ENCODE results near the gene ACTL6B. TPM values are rescaled to one million over a fixed set of nuclear protein-coding genes. Genes with fewer than 3 reads are reported as not detected.

ACTL6B gene
- total RNA-seq, 8 experiments from 2014 or later = 29.4 to 51.9 (median 38.1) TPM; not detected in 3

- ATAC-seq (replicated peaks in 6 of 8) = peak in 5 of 8 experiments; percentile 5 to 17 (median 16)
- in situ Hi-C loops (cut with MboI; ENCODE audit: low pct_unique_long_range_greater_than_20kb in 2 of 9, low sequenced_read_pairs in 9 of 9, unreplicated experiment in 9 of 9) = no loop called here
- H3K4me1 ChIP-seq (replicated peaks in 1 of 2) = peaks cover 35 to 43% of the 10 kb centered on the region in 2 donors
- WGBS, 10 experiments = 5 to 46% (median 19%) methylated on average over 4 to 18 of the region's 68 CpGs; no CpG with 5 or more reads in 7 of the 10 experiments
- no peak overlapping the region for H3K27ac ChIP-seq
- H3K4me3 ChIP-seq = peak overlapping the region; percentile 26 to 41 (median 37)
Observed at GRCh38 chr7:100604976-100605911, 51.0 kb downstream of the ACTL6B start.

GRCh38 chr7:100604028-100604975 lies 51.9 kb downstream of the ACTL6B start:
- Histone ChIP-seq H3K4me3 (peak overlapping the region; percentile 26 to 41 (median 37)), H3K4me1 (replicated peaks in 1 of 2) (peaks cover 39 to 47% of the 10 kb centered on the region in 2 donors), H3K27ac (peak overlapping the region in 1 of 2 donors; percentile 43)
- WGBS, 10 experiments = 7% methylated on average over 6 of the region's 70 CpGs; no CpG with 5 or more reads in 9 of the 10 experiments
- in situ Hi-C loops (cut with MboI; ENCODE audit: low pct_unique_long_range_greater_than_20kb in 2 of 9, low sequenced_read_pairs in 9 of 9, unreplicated experiment in 9 of 9) = no loop called here
- peak; percentile 38 to 78 (median 71) for ATAC-seq (replicated peaks in 6 of 8)

GRCh38 chr7:100603726-100604027 lies 52.6 kb downstream of the ACTL6B start:
- peaks cover 39 to 47% of the 10 kb centered on the region in 2 donors for H3K4me1 ChIP-seq (replicated peaks in 1 of 2)
- ATAC-seq (replicated peaks in 6 of 8) = peak in 7 of 8 experiments; percentile 4 to 45 (median 34)
- in situ Hi-C loops (cut with MboI; ENCODE audit: low pct_unique_long_range_greater_than_20kb in 2 of 9, low sequenced_read_pairs in 9 of 9, unreplicated experiment in 9 of 9) = no loop called here
- H3K4me3 ChIP-seq = peak overlapping the region; percentile 26 to 41 (median 37)
- peak overlapping the region in 1 of 2 donors; percentile 43 for H3K27ac ChIP-seq
- 11% methylated on average over 4 of the region's 10 CpGs; no CpG with 5 or more reads in 9 of the 10 experiments for WGBS, 10 experiments

GRCh38 chr7:100602889-100603725 lies 53.1 kb downstream of the ACTL6B start:
- peak overlapping the region in 1 of 2 donors; percentile 14 for H3K27ac ChIP-seq

GRCh38 chr7:100600730-100601038 lies 55.6 kb downstream of the ACTL6B start:
- H3K4me3 ChIP-seq = no peak overlapping the region
- peaks cover 39 to 47% of the 10 kb centered on the region in 2 donors for H3K4me1 ChIP-seq (replicated peaks in 1 of 2)
- no peak overlapping the region for H3K27ac ChIP-seq
- in situ Hi-C loops (cut with MboI; ENCODE audit: low pct_unique_long_range_greater_than_20kb in 2 of 9, low sequenced_read_pairs in 9 of 9, unreplicated experiment in 9 of 9) = no loop called here
- WGBS, 10 experiments = no CpG with 5 or more reads among the region's 9 CpGs
- no peak for ATAC-seq (replicated peaks in 6 of 8)

More at GRCh38 chr7:100602889-100603725, 53.1 kb downstream of the ACTL6B start:
- Histone ChIP-seq H3K4me1 (replicated peaks in 1 of 2) (peaks cover 39 to 47% of the 10 kb centered on the region in 2 donors), H3K4me3 (peak overlapping the region in 3 of 5 donors; percentile 26 to 41 (median 37))
- in situ Hi-C loops (cut with MboI; ENCODE audit: low pct_unique_long_range_greater_than_20kb in 2 of 9, low sequenced_read_pairs in 9 of 9, unreplicated experiment in 9 of 9) = no loop called here
- peak in 6 of 8 experiments; percentile 7 to 62 (median 32) for ATAC-seq (replicated peaks in 6 of 8)
- no CpG with 5 or more reads among the region's 21 CpGs for WGBS, 10 experiments

- WGBS, 10 experiments = 80% methylated on average over 1 of the region's 18 CpGs; no CpG with 5 or more reads in 9 of the 10 experiments
- ATAC-seq (replicated peaks in 6 of 8) = no peak
- Histone ChIP-seq H3K27ac (no peak overlapping the region), H3K4me1 (replicated peaks in 1 of 2) (peaks cover 36 to 41% of the 10 kb centered on the region in 2 donors), H3K4me3 (no peak overlapping the region)
- in situ Hi-C loops (cut with MboI; ENCODE audit: low pct_unique_long_range_greater_than_20kb in 2 of 9, low sequenced_read_pairs in 9 of 9, unreplicated experiment in 9 of 9) = no loop called here
Observed at GRCh38 chr7:100599911-100600729, 56.1 kb downstream of the ACTL6B start.

- WGBS, 10 experiments = 75 to 100% (median 93%) methylated on average over 1 to 4 of the region's 4 CpGs; no CpG with 5 or more reads in 2 of the 10 experiments
Observed at GRCh38 chr7:100598425-100598824, 57.8 kb downstream of the ACTL6B start.

GRCh38 chr7:100595188-100595587 lies 61.1 kb downstream of the ACTL6B start:
- ATAC-seq (replicated peaks in 6 of 8) = no peak
- H3K4me3 ChIP-seq = no peak overlapping the region
- in situ Hi-C loops (cut with MboI; ENCODE audit: low pct_unique_long_range_greater_than_20kb in 2 of 9, low sequenced_read_pairs in 9 of 9, unreplicated experiment in 9 of 9) = no loop called here
- no peak overlapping the region for H3K27ac ChIP-seq
- H3K4me1 ChIP-seq (replicated peaks in 1 of 2) = peaks cover 4% of the 10 kb centered on the region in 2 donors
- WGBS, 10 experiments = 60 to 100% (median 100%) methylated on average over 1 to 3 of the region's 7 CpGs; no CpG with 5 or more reads in 5 of the 10 experiments

More at GRCh38 chr7:100598425-100598824, 57.8 kb downstream of the ACTL6B start:
- ATAC-seq (replicated peaks in 6 of 8) = no peak
- in situ Hi-C loops (cut with MboI; ENCODE audit: low pct_unique_long_range_greater_than_20kb in 2 of 9, low sequenced_read_pairs in 9 of 9, unreplicated experiment in 9 of 9) = no loop called here
- Histone ChIP-seq H3K4me3 (no peak overlapping the region), H3K4me1 (replicated peaks in 1 of 2) (peaks cover 27 to 32% of the 10 kb centered on the region in 2 donors), H3K27ac (no peak overlapping the region)

Other genes with a start within 250 kb of the ACTL6B start
- gene ZCWPW1, start 227.7 kb downstream of the ACTL6B start, total RNA-seq = 10 to 100 TPM in 1 of 8 experiments, 1 to 10 TPM in 7; 2.2 to 12.3 (median 3.5) TPM
- 10 to 100 TPM; 11.5 to 54.3 (median 29.1) TPM for gene MEPCE, start 226.6 kb downstream of the ACTL6B start, total RNA-seq
- 10 to 100 TPM; 11.5 to 38.3 (median 20.2) TPM for gene PPP1R35, start 220.0 kb downstream of the ACTL6B start, total RNA-seq
- 1 to 10 TPM in 2 of 8 experiments, under 1 TPM in 5, not detected in 1; 0.38 to 2.7 (median 0.81) TPM for gene SPACDR, start 192.2 kb downstream of the ACTL6B start, total RNA-seq
- 10 to 100 TPM in 7 of 8 experiments, 1 to 10 TPM in 1; 9.9 to 44.4 (median 22.0) TPM for gene TSC22D4, start 177.2 kb downstream of the ACTL6B start, total RNA-seq
- gene NYAP1, start 172.5 kb downstream of the ACTL6B start, total RNA-seq = 10 to 100 TPM in 5 of 8 experiments, 1 to 10 TPM in 1, under 1 TPM in 2; 0.81 to 30.0 (median 14.4) TPM
- gene AGFG2, start 117.2 kb downstream of the ACTL6B start, total RNA-seq = 10 to 100 TPM in 4 of 8 experiments, 1 to 10 TPM in 4; 2.7 to 22.3 (median 7.5) TPM
- 1 to 10 TPM in 4 of 8 experiments, under 1 TPM in 3, not detected in 1; 0.43 to 2.8 (median 1.0) TPM for gene SAP25, start 82.5 kb downstream of the ACTL6B start, total RNA-seq
- gene LRCH4, start 70.3 kb downstream of the ACTL6B start, total RNA-seq = 10 to 100 TPM in 5 of 8 experiments, 1 to 10 TPM in 3; 9.1 to 24.3 (median 18.6) TPM
- gene FBXO24, start 70.1 kb downstream of the ACTL6B start, total RNA-seq = 1 to 10 TPM in 3 of 8 experiments, under 1 TPM in 5; 0.25 to 1.9 (median 0.75) TPM
- gene PCOLCE, start 54.1 kb downstream of the ACTL6B start, total RNA-seq = 100 to 1,000 TPM in 4 of 8 experiments, 10 to 100 TPM in 1, 1 to 10 TPM in 3; 3.0 to 369 (median 86.9) TPM
- 10 to 100 TPM in 7 of 8 experiments, 1 to 10 TPM in 1; 9.5 to 20.5 (median 15.2) TPM for gene MOSPD3, start 43.9 kb downstream of the ACTL6B start, total RNA-seq
- gene TFR2, start 14.9 kb downstream of the ACTL6B start, total RNA-seq = 1 to 10 TPM in 6 of 8 experiments, under 1 TPM in 2; 0.54 to 3.9 (median 2.5) TPM
- 100 to 1,000 TPM; 141 to 235 (median 188) TPM for gene GNB2, start 17.3 kb upstream of the ACTL6B start, total RNA-seq
- 10 to 100 TPM; 10.6 to 40.7 (median 19.1) TPM for gene GIGYF1, start 37.8 kb upstream of the ACTL6B start, total RNA-seq
- 10 to 100 TPM; 32.0 to 59.6 (median 38.6) TPM for gene POP7, start 49.7 kb upstream of the ACTL6B start, total RNA-seq
- gene EPO, start 64.0 kb upstream of the ACTL6B start, total RNA-seq = under 1 TPM in 1 of 8 experiments, not detected in 7; 0.11 TPM
- under 1 TPM in 6 of 8 experiments, not detected in 2; 0.04 to 0.24 (median 0.14) TPM for gene ZAN, start 77.1 kb upstream of the ACTL6B start, total RNA-seq
- 10 to 100 TPM in 5 of 8 experiments, 1 to 10 TPM in 3; 3.5 to 49.9 (median 17.1) TPM for gene EPHB4, start 171.1 kb upstream of the ACTL6B start, total RNA-seq
- 10 to 100 TPM in 4 of 8 experiments, 1 to 10 TPM in 4; 6.8 to 29.3 (median 11.9) TPM for gene SLC12A9, start 196.3 kb upstream of the ACTL6B start, total RNA-seq
- gene TRIP6, start 210.9 kb upstream of the ACTL6B start, total RNA-seq = 10 to 100 TPM in 5 of 8 experiments, 1 to 10 TPM in 3; 3.0 to 90.1 (median 22.4) TPM
- 100 to 1,000 TPM in 3 of 8 experiments, 10 to 100 TPM in 5; 28.4 to 149 (median 57.0) TPM for gene SRRT, start 218.7 kb upstream of the ACTL6B start, total RNA-seq
- 1 to 10 TPM; 2.4 to 5.2 (median 2.9) TPM for gene UFSP1, start 233.3 kb upstream of the ACTL6B start, total RNA-seq
- 10 to 100 TPM in 4 of 8 experiments, 1 to 10 TPM in 4; 1.3 to 64.5 (median 13.4) TPM for gene ACHE, start 239.4 kb upstream of the ACTL6B start, total RNA-seq

Data from motor neuron (in vitro differentiated cells).